T-helper 2 cell treated with Interferon-gamma antibody and Interleukin-4, amounts not matched to agents 5 μg/mL and 100 μg/mL, for 36 hours (primary cell): ENCODE data around the gene PITPNC1.
"Not testable (repeated sequence)": the region's sequence is repeated elsewhere in the genome, so short reads cannot be mapped to it uniquely, and the experiment has no call there.

Source experiments
- DNase-seq: peaks from one replicate; pipeline ENCODE4 v3.0.0; 2021; ENCODE audit warnings: low spot score
- H3K27ac Mint-ChIP-seq: one replicate; pipeline ENCODE4 v1.8.0; 2021; ENCODE audit warnings: mild to moderate bottlenecking, mixed read lengths
- H3K27me3 Mint-ChIP-seq: one replicate; pipeline ENCODE4 v1.8.0; 2021; ENCODE audit warnings: low read depth, mixed read lengths
- H3K36me3 Mint-ChIP-seq: one replicate; pipeline ENCODE4 v1.8.0; 2021; ENCODE audit warnings: low read depth, mixed read lengths
- H3K4me1 Mint-ChIP-seq: one replicate; pipeline ENCODE4 v1.8.0; 2021; ENCODE audit warnings: low read depth, mixed read lengths
- H3K4me3 Mint-ChIP-seq: one replicate; pipeline ENCODE4 v1.8.0; 2022; ENCODE audit warnings: mild to moderate bottlenecking, moderate library complexity, mixed read lengths
- H3K9me3 Mint-ChIP-seq: one replicate; pipeline ENCODE4 v1.8.0; 2021; ENCODE audit warnings: mixed read lengths

PITPNC1 gene

DNA sequence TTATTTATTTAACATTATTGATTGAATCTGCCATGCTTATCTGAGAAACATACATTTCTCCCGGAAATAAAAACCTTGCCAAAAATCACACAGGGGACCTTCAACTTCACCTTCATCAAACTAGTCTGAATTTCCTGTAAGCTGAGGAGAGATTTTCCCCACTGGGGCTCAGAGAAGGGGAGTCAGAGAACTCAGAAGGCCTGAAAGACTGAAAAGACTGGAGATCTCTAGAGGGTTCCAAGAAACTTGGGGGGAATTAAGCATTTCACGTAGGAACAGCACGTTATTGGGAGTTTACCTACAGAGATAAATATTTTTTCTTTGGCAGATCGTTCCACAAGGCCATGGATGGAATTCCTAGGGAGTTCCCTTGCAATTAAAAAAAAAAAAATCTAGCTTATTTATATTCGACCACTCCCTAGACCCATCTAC is 340.1 kb downstream of the PITPNC1 start:
- H3K9me3 Mint-ChIP-seq = no peaks in the 10 kb centered on the region
- peaks cover 2% of the 10 kb centered on the region for H3K27me3 Mint-ChIP-seq
- DNase-seq = no peak
- H3K4me3 Mint-ChIP-seq = peak overlapping the region; percentile 99
- peaks cover 27% of the 10 kb centered on the region for H3K36me3 Mint-ChIP-seq
- peaks cover 11% of the 10 kb centered on the region for H3K4me1 Mint-ChIP-seq
- peak overlapping the region; percentile 98 for H3K27ac Mint-ChIP-seq

DNA sequence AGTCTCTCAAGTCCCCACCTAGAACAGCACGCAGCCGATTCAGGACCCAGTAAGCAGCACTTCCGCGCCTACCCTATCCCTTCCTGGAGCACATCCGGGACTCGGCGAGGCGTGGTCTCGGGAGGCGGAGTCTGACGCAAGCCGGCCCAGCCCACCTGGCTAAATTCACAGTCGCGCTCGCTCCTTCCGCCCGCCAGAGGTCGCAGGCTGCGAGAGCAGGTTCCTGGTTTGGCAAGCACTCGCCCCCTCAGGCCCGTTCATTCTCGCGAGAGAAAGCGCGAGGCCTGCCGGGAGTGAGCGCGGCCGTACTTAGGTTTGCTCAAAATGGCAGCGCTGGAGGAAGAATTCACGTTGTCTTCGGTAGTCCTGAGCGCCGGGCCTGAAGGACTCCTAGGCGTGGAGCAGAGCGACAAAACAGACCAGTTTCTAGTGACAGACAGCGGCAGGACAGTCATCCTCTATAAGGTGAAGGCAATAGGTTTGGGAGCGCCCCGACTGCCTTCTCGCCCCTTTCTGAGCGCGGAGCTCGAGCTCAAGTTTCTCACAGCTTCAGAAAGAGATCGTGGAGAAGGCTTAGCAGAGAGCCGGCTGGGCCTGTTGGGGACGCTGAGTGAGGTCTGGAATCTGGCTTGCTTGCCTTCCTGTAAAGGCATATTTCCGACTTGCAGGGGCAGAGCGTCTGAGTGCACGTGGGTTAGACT is 340.7 kb downstream of the PITPNC1 start, which contains the start of gene NOL11:
TSS of gene NOL11 (plus strand) at position 313 of the 701 bp plus-strand sequence. CDS start at position 325, 12 bp downstream.
- Mint-ChIP-seq H3K36me3 (peaks cover 30% of the 10 kb centered on the region), H3K4me3 (peak within 1 kb of the TSS; percentile 99), H3K27ac (peak within 1 kb of the TSS; percentile 98), H3K9me3 (no peaks in the 10 kb centered on the region), H3K4me1 (peaks cover 11% of the 10 kb centered on the region), H3K27me3 (peaks cover 2% of the 10 kb centered on the region)
- peak; percentile 99 for DNase-seq

DNA sequence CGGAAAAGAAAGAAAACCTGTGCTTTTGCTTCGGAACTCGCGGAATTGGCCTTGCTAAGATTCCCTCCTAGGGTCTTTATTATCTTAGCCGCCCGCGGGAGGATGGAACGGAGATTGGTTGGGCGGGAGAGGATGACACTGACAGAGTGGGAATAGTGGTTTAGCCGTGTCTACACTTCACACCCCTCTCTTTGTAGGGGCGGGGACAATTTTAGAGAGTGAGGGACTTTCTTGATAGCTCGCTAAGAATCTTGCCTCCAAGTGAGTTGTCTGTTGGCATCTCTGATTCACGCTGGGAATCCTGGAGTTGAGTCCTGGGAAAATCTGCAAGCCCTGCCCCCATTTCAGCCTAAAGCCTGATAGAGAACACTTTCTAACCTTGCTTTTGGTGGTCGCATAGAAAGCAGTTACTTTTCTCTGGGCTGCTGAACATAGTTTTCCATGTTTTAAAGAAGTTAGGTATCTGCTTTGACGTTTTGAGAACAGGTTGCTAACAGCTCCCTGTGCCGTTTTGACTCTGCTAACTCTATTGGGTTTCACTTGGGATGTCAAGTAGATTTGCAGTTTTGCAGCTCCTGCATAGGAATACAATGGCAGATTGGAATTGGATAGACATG is 341.4 kb downstream of the PITPNC1 start:
- Mint-ChIP-seq H3K9me3 (no peaks in the 10 kb centered on the region), H3K4me3 (peak overlapping the region; percentile 99), H3K27me3 (no peaks in the 10 kb centered on the region), H3K4me1 (peaks cover 11% of the 10 kb centered on the region), H3K36me3 (peaks cover 30% of the 10 kb centered on the region), H3K27ac (peak overlapping the region; percentile 98)
- DNase-seq = peak; percentile 35

DNA sequence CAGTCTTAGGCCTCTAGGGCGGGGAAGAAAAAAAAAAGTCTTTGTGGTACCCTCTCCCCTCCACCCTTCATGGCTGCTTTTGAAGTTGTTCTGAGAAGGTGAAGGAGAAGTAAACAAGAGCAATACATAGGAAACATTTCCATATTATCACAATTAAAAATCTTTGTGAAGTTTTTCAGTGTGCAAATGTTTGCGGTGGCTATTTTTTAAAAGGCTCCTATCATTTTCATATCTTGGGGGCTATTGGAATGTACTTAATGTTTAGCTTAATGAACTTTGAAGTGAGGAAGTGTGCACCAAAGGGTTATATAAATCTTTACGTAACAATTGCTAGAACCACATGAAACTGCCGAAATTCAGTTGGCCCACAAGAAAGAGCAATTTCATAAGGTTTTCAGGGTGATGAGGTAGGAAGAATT is 348.3 kb downstream of the PITPNC1 start:
- H3K4me3 Mint-ChIP-seq = peak overlapping the region; percentile 3
- H3K4me1 Mint-ChIP-seq = peaks cover 13% of the 10 kb centered on the region
- no peak for DNase-seq
- H3K27me3 Mint-ChIP-seq = no peaks in the 10 kb centered on the region
- peaks cover 69% of the 10 kb centered on the region for H3K36me3 Mint-ChIP-seq
- H3K27ac Mint-ChIP-seq = peak overlapping the region; percentile 71
- no peaks in the 10 kb centered on the region for H3K9me3 Mint-ChIP-seq

DNA sequence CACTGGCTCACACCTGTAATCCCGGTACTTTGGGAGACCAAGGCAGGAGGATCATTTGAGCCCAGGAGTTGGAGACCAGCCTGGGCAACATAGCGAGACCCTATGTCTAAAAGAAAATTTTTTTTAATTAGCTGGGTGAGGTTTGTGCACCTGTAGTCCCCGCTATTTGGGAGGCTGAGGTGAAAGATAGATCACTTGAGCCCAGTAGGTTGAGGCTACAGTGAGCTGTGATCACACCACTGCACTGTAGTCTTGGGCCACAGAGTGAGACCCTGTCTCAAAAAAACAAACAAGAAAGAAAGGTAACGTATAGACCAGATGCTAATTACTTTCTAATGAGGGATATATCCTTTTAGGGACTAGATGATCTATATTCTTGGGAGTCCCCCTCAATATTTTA is 348.7 kb downstream of the PITPNC1 start:
- DNase-seq = no peak
- H3K9me3 Mint-ChIP-seq = no peaks in the 10 kb centered on the region
- H3K4me3 Mint-ChIP-seq = peak overlapping the region; percentile 3
- H3K27me3 Mint-ChIP-seq = no peaks in the 10 kb centered on the region
- H3K36me3 Mint-ChIP-seq = peaks cover 70% of the 10 kb centered on the region
- H3K27ac Mint-ChIP-seq = peak overlapping the region; percentile 71
- peaks cover 13% of the 10 kb centered on the region for H3K4me1 Mint-ChIP-seq

DNA sequence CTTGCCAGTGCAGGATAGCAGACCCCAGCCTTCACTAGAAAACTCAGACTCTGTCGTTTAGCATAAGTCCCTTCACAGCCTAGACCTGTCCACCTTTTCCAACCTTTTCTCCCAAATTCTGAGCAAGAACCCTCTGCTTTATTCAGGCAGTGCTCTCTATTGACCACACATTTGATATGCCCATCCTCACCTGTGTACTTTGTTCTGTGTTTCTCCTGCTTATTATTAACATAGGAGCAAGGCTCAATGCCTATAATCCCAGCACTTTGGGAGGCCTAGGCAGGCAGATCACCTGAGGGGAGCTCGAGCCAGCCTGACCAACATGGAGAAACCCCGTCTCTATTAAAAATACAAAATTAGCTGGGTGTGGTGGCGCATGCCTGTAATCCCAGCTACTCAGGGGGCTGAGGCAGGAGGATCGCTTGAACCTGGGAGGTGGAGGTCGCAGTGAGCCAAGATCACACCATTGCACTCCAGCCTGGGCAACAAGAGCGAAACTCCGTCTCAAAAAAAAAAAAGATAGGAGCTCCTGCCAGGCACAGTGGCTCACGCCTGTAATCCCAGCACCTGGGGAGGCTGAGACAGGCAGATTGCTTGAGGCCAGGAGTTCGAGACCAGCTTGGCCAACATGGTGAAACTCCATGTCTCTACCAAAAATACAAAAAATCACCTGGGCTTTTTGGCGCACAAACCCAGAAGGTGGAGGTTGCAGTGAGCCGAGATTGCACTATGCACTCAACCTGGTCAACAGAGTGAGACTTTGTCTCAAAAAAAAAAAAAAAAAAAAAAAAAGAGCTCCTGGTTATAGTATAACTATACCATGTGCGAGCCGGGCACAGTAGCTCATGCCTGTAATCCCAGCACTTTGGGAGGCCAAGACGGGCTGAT is 350.3 kb downstream of the PITPNC1 start:
- DNase-seq, H3K27me3 Mint-ChIP-seq, H3K4me3 Mint-ChIP-seq, H3K9me3 Mint-ChIP-seq: not testable (repeated sequence)
- Mint-ChIP-seq H3K36me3 (peaks cover 68% of the 10 kb centered on the region), H3K4me1 (peaks cover 13% of the 10 kb centered on the region), H3K27ac (peak overlapping the region; percentile 29)

DNA sequence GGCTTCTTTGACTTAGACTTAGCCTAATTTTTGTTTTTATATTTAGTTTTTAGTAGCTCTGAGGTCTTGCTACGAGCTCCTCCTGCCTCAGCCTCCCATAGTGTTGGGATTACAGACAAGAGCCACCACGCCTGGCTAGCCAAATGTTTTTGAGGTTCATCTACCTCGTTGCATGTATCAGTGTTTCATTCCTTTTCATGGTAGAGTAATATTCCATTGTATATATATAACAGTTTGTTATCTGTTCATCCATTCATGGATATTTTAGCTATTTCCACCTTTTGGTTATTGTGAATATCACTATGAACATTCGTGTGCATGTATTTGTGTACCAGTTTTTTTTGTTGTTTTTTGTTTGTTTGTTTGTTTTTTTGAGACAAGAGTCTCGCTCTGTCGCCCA is 352.8 kb downstream of the PITPNC1 start:
- Mint-ChIP-seq H3K9me3 (peaks cover 6% of the 10 kb centered on the region), H3K27ac (no peak overlapping the region), H3K27me3 (no peaks in the 10 kb centered on the region), H3K4me3 (no peak overlapping the region), H3K36me3 (peaks cover 69% of the 10 kb centered on the region), H3K4me1 (peaks cover 17% of the 10 kb centered on the region)
- no peak for DNase-seq

DNA sequence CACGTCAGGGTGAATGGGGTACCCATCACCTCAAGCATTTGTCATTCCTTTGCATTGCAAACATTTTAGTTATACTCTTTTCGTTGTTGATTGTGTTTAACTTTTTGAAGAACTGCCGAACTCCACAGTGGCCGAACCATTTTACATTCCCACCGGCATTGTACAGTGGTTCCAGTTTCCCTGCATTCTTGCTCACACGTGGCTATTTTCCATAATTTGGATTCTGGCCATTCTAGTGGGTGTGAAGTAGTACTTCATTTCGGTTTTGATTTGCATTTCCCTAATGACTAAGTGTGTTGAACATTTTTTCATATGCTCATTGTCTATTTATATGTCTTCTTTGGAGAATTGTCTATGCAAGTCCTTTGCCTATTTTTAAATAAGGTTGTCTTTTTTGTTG is 353.6 kb downstream of the PITPNC1 start:
- Mint-ChIP-seq H3K9me3 (peaks cover 6% of the 10 kb centered on the region), H3K27me3 (no peaks in the 10 kb centered on the region), H3K4me1 (peaks cover 11% of the 10 kb centered on the region), H3K27ac (no peak overlapping the region), H3K4me3 (no peak overlapping the region), H3K36me3 (peaks cover 63% of the 10 kb centered on the region)
- no peak for DNase-seq

DNA sequence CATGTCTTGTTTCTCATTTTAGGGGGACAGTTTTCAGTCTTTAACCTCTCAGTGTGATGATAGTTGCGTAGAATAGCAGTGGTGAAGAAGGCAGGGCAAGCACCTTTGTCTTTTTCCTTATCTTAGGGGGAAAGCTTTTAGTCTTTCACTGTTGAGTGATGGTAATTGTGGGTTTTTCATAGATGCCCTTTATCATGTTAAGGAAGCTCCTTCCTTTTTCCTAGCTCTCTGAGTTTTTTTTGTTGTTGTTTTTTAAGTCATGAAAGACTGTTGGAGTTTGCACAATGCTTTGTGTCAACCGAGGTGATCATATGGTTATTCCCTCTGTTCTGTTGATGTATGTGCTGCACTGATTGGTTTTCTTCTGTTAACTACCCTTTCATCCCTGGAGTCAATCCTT is 356.4 kb downstream of the PITPNC1 start:
- Mint-ChIP-seq H3K4me3 (no peak overlapping the region), H3K27ac (no peak overlapping the region), H3K9me3 (peaks cover 6% of the 10 kb centered on the region), H3K36me3 (peaks cover 68% of the 10 kb centered on the region), H3K27me3 (no peaks in the 10 kb centered on the region), H3K4me1 (peaks cover 8% of the 10 kb centered on the region)
- no peak for DNase-seq

DNA sequence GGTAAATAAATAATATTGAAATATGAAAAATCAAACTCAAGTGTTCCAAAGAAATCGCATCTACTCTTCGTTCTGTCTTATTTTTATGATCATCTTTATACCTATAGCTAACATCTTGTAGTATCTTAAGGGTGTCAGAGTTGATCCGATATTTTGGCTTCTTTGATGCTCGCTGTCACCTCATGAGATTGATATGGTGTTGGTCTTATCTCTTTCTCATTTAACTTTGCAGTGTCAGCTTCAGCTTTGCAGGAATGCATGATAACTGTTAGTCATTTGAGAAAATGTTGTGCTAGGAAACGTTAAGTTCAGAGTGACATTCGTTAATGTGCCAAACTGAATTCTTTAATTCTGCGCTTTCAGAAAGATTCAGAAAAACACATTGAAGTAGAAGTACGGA is 360.1 kb downstream of the PITPNC1 start:
- no peaks in the 10 kb centered on the region for H3K27me3 Mint-ChIP-seq
- H3K36me3 Mint-ChIP-seq = peaks cover 53% of the 10 kb centered on the region
- no peak overlapping the region for H3K27ac Mint-ChIP-seq
- no peak overlapping the region for H3K4me3 Mint-ChIP-seq
- H3K9me3 Mint-ChIP-seq = no peaks in the 10 kb centered on the region
- DNase-seq = no peak
- H3K4me1 Mint-ChIP-seq = peaks cover 6% of the 10 kb centered on the region

DNA sequence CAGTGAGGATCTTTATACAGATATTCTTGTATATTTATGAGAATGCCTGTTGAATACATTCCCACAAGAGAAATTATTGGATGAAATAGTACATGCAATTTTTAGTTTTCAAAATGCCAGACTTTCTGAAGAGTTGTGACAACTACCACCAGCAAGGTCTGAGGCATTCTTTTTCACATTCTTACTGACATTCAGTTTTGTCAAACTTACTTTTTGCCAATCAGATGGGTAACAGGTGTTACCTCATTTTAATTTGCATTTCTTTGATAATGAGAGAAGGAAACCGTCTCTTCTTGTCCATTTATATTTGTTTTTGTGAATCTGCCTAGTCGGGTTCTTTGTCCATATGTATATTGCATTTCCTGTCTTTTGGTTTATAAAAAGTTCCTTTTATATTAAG is 364.9 kb downstream of the PITPNC1 start:
- Mint-ChIP-seq H3K27ac (no peak overlapping the region), H3K27me3 (no peaks in the 10 kb centered on the region), H3K4me1 (no peaks in the 10 kb centered on the region), H3K36me3 (peaks cover 45% of the 10 kb centered on the region), H3K9me3 (no peaks in the 10 kb centered on the region), H3K4me3 (no peak overlapping the region)
- no peak for DNase-seq
